GM23248 (cell line): Measurements from ENCODE around the gene HNF1A. TPM values are rescaled to one million over a fixed set of nuclear protein-coding genes. Genes with fewer than 3 reads are reported as not detected.
A peak's percentile ranks its signal among the peaks of the same experiment; 100 is the strongest.

ENCODE experiments used
- DNase-seq: peaks from one replicate; pipeline ENCODE4 v3.0.0-alpha.2; 2015
- H2AFZ ChIP-seq: fragments of 200-600 bp; sonication (generic); 2 replicates; pipeline ENCODE4 v1.6.1; 2016; ENCODE audit warnings: antibody characterized with exemption
- H3F3A ChIP-seq: fragments of 200-600 bp; sonication (generic); 2 replicates; pipeline ENCODE4 v1.6.1; 2016; ENCODE audit warnings: mild to moderate bottlenecking, antibody characterized with exemption, mixed run types; ENCODE audit not compliant: insufficient read depth
- H3K27ac ChIP-seq: fragments of 200-600 bp; sonication (generic); 2 replicates; pipeline ENCODE4 v1.5.1; 2016; ENCODE audit warnings: mild to moderate bottlenecking
- H3K27me3 ChIP-seq: fragments of 200-600 bp; sonication (generic); replicated peaks from 2 replicates; pipeline ENCODE4 v1.6.1; 2016; ENCODE audit warnings: mild to moderate bottlenecking; ENCODE audit not compliant: insufficient read depth
- H3K36me3 ChIP-seq: fragments of 200-600 bp; sonication (generic); 2 replicates; pipeline ENCODE4 v1.6.1; 2016; ENCODE audit warnings: low read depth, mild to moderate bottlenecking
- H3K4me1 ChIP-seq: fragments of 200-600 bp; sonication (generic); 2 replicates; pipeline ENCODE4 v1.6.1; 2016; ENCODE audit warnings: mild to moderate bottlenecking; ENCODE audit not compliant: insufficient read depth
- H3K4me2 ChIP-seq: fragments of 200-600 bp; sonication (generic); one replicate; pipeline ENCODE4 v1.6.1; 2016; ENCODE audit warnings: mild to moderate bottlenecking; ENCODE audit not compliant: unreplicated experiment
- H3K4me3 ChIP-seq: fragments of 200-600 bp; sonication (generic); 2 replicates; pipeline ENCODE4 v1.5.1; 2016; ENCODE audit warnings: mild to moderate bottlenecking
- H3K79me2 ChIP-seq: fragments of 200-600 bp; sonication (generic); 2 replicates; pipeline ENCODE4 v1.6.1; 2016; ENCODE audit warnings: mild to moderate bottlenecking; ENCODE audit not compliant: insufficient read depth
- H3K9ac ChIP-seq: fragments of 200-600 bp; sonication (generic); 2 replicates; pipeline ENCODE4 v1.6.1; 2016; ENCODE audit warnings: mild to moderate bottlenecking
- H3K9me2 ChIP-seq: fragments of 200-600 bp; sonication (generic); 2 replicates; pipeline ENCODE4 v1.6.1; 2016; ENCODE audit warnings: mixed run types, mild to moderate bottlenecking, moderate library complexity; ENCODE audit not compliant: insufficient read depth
- H3K9me3 ChIP-seq: fragments of 200-600 bp; sonication (generic); one replicate; pipeline ENCODE4 v1.6.1; 2017; ENCODE audit warnings: low read depth
- H4K20me1 ChIP-seq: fragments of 200-600 bp; sonication (generic); 2 replicates; pipeline ENCODE4 v1.6.0; 2016; ENCODE audit not compliant: insufficient read depth
- EZH2 ChIP-seq: fragments of 200-600 bp; sonication (generic); IDR thresholded peaks from 2 replicates; pipeline ENCODE4 v1.6.1; 2018; ENCODE audit warnings: antibody characterized with exemption, mild to moderate bottlenecking; ENCODE audit not compliant: insufficient read depth, poor library complexity, severe bottlenecking
- EZH2phosphoT487 ChIP-seq: fragments of 200-600 bp; sonication (generic); IDR thresholded peaks from 2 replicates; pipeline ENCODE4 v1.6.1; 2018; ENCODE audit warnings: antibody characterized with exemption, moderate library complexity, mild to moderate bottlenecking, low read depth; ENCODE audit not compliant: insufficient read depth
- WGBS, 2 experiments: methylation state at CpG; one replicate each; pipeline ENCODE4 v1.1.6; 2015 to 2017; ENCODE audit warnings: low lambda C conversion rate in 2 of 2, low coverage in 1 of 2; ENCODE audit errors: missing lambda C conversion rate in 2 of 2; 5-methylcytosine and 5-hydroxymethylcytosine counted together
- in situ Hi-C: fragments of 300-500 bp; cut with MboI; formaldehyde crosslinking; loops from 2 replicates; pipeline ENCODE4 v1.15.0; 2020
- polyA plus RNA-seq: library from polyadenylated mRNA; unstranded; fragments of >200 nt; fragmentation: Nextera tagmentation; extraction: Ambion mirVana; gene quantifications from 2 replicates; pipeline ENCODE4 v1.2.1, GENCODE V29; 2016
- total RNA-seq: library from RNA; depleted of rRNA; stranded (reverse); fragments of >200 nt; shearing (Covaris generic); gene quantifications from 2 replicates; pipeline ENCODE4 v1.2.3, GENCODE V29; 2014

HNF1A gene
- total and polyA plus RNA-seq, 2 experiments from 2014 or later, result not detected

- H3K4me1 ChIP-seq, result no peaks in the 10 kb centered on the region; the same call in 1 of the 2 replicates
- peaks cover 11% of the 10 kb centered on the region for H3K27me3 ChIP-seq
- no peaks in the 10 kb centered on the region for H3K36me3 ChIP-seq
- no peaks in the 10 kb centered on the region for H4K20me1 ChIP-seq
- 38 to 41% methylated on average over 13 of the region's 13 CpGs for WGBS, 2 experiments
- no peak for DNase-seq
- TF ChIP-seq EZH2phosphoT487 (no peak), EZH2 (no peak)
- H3K4me2 ChIP-seq, result no peak overlapping the region
- H3K27ac ChIP-seq, result no peak overlapping the region
- 0 out of 2 replicates have a peak, but pooled peaks cover 7% of the 10 kb centered on the region for H3F3A ChIP-seq
- H3K9ac ChIP-seq, result no peak overlapping the region
- no peak overlapping the region for H3K4me3 ChIP-seq
- no peaks in the 10 kb centered on the region for H3K79me2 ChIP-seq
- H2AFZ ChIP-seq, result no peak overlapping the region
- H3K9me2 ChIP-seq, result no peaks in the 10 kb centered on the region
- in situ Hi-C loops, result no loop called here
- no peaks in the 10 kb centered on the region for H3K9me3 ChIP-seq
These were observed 12.7 kb upstream of the HNF1A start for GRCh38 chr12:120965534-120966091.

- WGBS, 2 experiments, result 47% methylated on average over 3 of the region's 3 CpGs
- Histone ChIP-seq H3K27ac (no peak overlapping the region), H3K27me3 (peaks cover 9% of the 10 kb centered on the region), H4K20me1 (no peaks in the 10 kb centered on the region), H3K9ac (no peak overlapping the region), H3K79me2 (no peaks in the 10 kb centered on the region), H3K4me1 (no peaks in the 10 kb centered on the region), H3K9me2 (no peaks in the 10 kb centered on the region), H3K4me3 (no peak overlapping the region), H3K9me3 (no peaks in the 10 kb centered on the region), H2AFZ (no peak overlapping the region), H3F3A (no peaks in the 10 kb centered on the region), H3K4me2 (no peak overlapping the region), H3K36me3 (no peaks in the 10 kb centered on the region)
- no peak for DNase-seq
- in situ Hi-C loops, result loop anchor here (10.0 kb wide), 1 partner anchor 386 kb away; the partner anchor contains the start of gene POP5
- TF ChIP-seq EZH2phosphoT487 (no peak), EZH2 (no peak)
These were observed 8.0 kb upstream of the HNF1A start for GRCh38 chr12:120970310-120970709.

- no peaks in the 10 kb centered on the region for H3K79me2 ChIP-seq
- DNase-seq, result peak; percentile 78
- WGBS, 2 experiments, result 41 to 42% methylated on average over 13 of the region's 13 CpGs
- no peaks in the 10 kb centered on the region for H3K9me3 ChIP-seq
- no peak overlapping the region for H3K4me2 ChIP-seq
- no peaks in the 10 kb centered on the region for H3K36me3 ChIP-seq
- no peak overlapping the region for H3K27ac ChIP-seq
- no peak overlapping the region for H2AFZ ChIP-seq
- H3F3A ChIP-seq, result no peaks in the 10 kb centered on the region
- H3K9me2 ChIP-seq, result no peaks in the 10 kb centered on the region
- in situ Hi-C loops, result loop anchor here (10.0 kb wide), 1 partner anchor 387 kb away; the partner anchor contains the start of gene POP5
- H4K20me1 ChIP-seq, result no peaks in the 10 kb centered on the region
- H3K9ac ChIP-seq, result no peak overlapping the region
- H3K4me1 ChIP-seq, result no peaks in the 10 kb centered on the region
- no peak overlapping the region for H3K4me3 ChIP-seq
- peaks cover 3% of the 10 kb centered on the region; the same call in 1 of the 2 replicates for H3K27me3 ChIP-seq
- no peak for TF ChIP-seq EZH2phosphoT487
- no peak for TF ChIP-seq EZH2
These were observed 6.8 kb upstream of the HNF1A start for GRCh38 chr12:120971299-120972180.

- Histone ChIP-seq H3K27ac (no peak overlapping the region), H3K9me3 (no peaks in the 10 kb centered on the region), H3K4me1 (no peaks in the 10 kb centered on the region), H3F3A (no peaks in the 10 kb centered on the region), H3K27me3 (peaks cover 3% of the 10 kb centered on the region; the same call in 1 of the 2 replicates), H4K20me1 (no peaks in the 10 kb centered on the region), H3K79me2 (no peaks in the 10 kb centered on the region), H3K4me3 (no peak overlapping the region), H3K4me2 (no peak overlapping the region), H3K9ac (no peak overlapping the region), H3K9me2 (no peaks in the 10 kb centered on the region), H2AFZ (no peak overlapping the region), H3K36me3 (no peaks in the 10 kb centered on the region)
- in situ Hi-C loops, result loop anchor here (10.0 kb wide), 1 partner anchor 388 kb away; the partner anchor contains the start of gene POP5
- TF ChIP-seq EZH2phosphoT487 (no peak), EZH2 (no peak)
- DNase-seq, result no peak
- WGBS, 2 experiments, result 60 to 68% methylated on average over 10 of the region's 10 CpGs
These were observed 5.3 kb upstream of the HNF1A start for GRCh38 chr12:120972870-120973543.
